ENCODE data around the gene NBPF8.
"Not testable (repeated sequence)": the region's sequence is repeated elsewhere in the genome, so short reads cannot be mapped to it uniquely, and the experiment has no call there.

The NBPF8 gene
- long read RNA-seq, donor 1 = 0 reads
- long read RNA-seq, donor 2 = 0 reads
- long read RNA-seq, donor 3 = 0 reads
- long read RNA-seq, donor 4 = 0 reads
- long read RNA-seq, donor 5 = 0 reads
- long read RNA-seq, donor 6 = 0 reads
- long read RNA-seq, donor 7 = 0 reads
- long read RNA-seq, donor 8 = 0 reads

GRCh38 chr1:120414911-120415480 lies at the start of gene NBPF8:
Gene NBPF8 (plus strand): TSS chr1:120415035. CDS start chr1:120436523, 21,488 bp downstream.
- peak; percentile 78 for DNase-seq

GRCh38 chr1:120367709-120368108 lies 47.1 kb upstream of the NBPF8 start:
- not testable (repeated sequence) for DNase-seq

DNA sequence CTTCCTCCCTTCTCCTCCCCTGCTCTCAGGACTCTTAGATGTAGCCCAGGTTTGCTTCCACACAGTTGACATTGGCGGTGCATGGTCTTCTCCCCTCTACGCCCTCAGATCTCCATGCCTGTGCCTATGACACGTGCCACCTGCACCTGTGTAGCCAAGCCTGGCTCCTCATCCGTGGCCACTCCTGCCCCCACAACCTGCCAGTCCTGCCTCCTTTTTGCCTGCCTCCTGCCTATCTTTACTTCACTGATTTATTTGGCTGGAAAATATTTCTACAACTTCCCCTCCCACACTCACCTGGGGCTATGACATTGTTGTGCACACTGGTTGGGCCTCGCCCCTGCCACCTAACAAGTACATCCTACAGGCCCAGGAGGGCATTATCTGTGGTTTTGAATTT lies 28.2 kb upstream of the NBPF8 start:
- DNase-seq = not testable (repeated sequence)

DNA sequence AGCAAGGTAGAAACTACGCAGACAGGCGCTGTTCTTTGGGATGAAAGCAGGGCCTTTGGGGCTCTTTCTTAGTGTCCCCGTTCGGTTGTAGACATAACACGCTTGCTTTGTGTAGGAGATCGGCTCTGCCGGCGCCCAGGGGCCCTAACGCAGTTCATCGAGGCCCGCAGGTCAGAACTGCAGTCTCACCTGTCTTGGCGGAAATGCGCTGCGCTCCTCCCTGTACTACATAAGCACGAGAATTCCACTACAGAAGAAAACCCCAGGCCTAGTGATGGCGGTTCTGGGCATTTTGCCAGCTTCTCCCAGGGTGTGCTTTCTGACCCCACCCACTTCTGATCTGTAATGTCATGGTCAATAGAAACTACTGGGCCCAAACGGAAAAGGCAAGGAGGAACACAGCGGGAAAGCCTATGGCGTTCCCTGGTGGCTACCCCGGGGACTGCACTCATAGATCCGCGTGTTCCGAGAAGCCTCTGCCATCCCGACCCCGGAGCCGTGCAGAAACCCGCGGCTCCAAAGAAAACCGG lies 26.2 kb upstream of the NBPF8 start:
- peak; percentile 22 for DNase-seq

DNA sequence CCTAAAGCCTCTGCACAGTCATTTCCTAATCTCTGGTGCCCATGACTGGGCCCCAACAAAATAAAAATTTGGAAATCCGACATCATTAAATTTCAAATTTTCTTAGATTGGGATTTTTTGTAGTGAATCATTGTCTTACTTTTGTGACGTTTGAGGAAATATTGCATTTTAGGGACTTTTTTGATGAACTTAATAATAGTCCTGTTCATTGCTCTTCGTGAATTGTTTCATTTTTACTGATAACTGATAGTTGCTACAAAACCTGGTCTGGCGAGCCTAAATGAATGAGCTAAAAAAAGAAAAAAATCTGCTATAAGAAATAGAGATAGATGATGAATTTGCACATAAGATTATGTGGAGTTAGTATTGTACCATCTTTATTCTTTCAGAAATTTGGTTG lies 23.5 kb upstream of the NBPF8 start:
- DNase-seq = not testable (repeated sequence)

- peak; percentile 36 for DNase-seq
Observed at GRCh38 chr1:120393316-120394232, 21.3 kb upstream of the NBPF8 start.

- DNase-seq = not testable (repeated sequence)
Observed at GRCh38 chr1:120405348-120405747, 9.5 kb upstream of the NBPF8 start.

DNA sequence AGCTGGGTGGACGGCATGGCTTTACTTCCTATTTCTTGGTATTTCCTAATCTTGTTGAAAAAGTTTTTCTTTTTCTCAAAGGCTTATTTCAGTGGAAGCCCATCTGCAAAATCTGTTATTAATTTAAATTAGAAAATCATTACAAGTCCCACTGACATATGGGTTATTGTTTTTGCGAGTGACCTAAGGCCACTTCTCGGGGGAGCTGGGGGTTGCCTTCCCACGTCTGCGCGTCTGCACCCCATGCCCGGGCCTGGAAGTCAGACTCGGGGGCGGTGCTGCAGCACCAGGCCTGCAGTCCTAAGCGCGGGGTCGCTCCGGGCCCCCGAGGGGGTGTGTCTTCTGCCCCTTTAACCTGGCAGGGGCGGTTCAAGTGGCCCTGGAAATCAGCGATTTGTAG lies 384 bp upstream of the NBPF8 start:
- DNase-seq = not testable (repeated sequence)

DNA sequence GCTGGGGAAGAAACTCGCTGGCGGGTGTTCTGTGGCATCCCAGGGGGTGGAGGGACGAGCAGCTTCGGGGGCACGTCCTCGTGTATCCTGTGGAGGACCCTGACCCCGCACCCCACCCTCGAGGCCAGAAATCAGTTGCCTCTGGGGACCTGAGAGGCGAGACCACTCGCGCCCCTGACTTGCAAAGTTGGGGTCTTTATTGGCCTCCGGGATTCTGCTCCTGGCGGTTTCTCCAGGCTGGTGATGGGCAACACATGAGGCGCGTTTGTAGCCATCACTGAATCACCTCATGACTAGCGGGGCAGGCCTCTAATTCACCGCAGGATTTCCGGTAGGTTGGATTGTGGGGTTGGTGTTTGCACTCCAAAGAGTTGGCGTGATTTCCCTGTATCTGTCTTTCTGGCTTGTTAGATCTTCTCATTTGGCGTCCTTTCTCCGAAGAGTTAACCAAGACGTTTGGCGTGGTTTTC lies 692 bp downstream of the NBPF8 start:
- peak; percentile 47 for DNase-seq

DNA sequence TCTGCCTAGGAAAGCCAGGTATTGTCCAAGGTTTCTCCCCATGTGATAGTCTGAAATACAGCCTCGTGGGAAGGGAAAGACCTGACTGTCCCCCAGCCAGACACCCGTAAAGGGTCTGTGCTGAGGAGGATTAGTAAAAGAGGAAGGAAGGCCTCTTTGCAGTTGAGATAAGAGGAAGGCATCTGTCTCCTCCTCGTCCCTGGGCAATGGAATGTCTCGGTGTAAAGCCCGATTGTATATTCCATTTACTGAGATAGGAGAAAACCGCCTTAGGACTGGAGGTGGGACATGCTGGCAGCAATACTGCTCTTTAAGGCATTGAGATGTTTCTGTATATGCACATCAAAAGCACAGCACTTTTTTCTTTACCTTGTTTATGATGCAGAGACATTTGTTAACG lies 10.2 kb downstream of the NBPF8 start:
- not testable (repeated sequence) for DNase-seq

GRCh38 chr1:120431626-120432025 lies 16.8 kb downstream of the NBPF8 start:
- not testable (repeated sequence) for DNase-seq

DNA sequence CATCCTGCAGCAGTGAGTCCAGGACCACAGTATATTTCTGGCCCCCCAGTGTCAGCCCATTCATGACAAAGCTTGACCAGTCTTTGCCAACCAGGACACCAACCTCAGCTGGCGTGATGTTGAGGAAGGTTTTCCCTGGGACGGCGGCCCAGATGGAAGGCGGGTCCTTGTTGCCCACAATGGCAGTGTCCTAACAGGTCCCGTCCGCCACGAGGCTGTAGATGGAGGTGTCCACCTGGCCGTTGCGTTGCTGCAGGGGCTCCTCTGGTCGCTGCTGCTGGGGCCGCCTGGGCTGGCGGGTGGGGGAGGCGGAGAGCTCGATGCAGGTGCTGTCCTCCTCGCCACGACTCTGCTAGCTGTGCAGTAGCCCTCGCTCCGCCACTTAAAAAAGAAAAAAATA lies 19.0 kb downstream of the NBPF8 start:
- not testable (repeated sequence) for DNase-seq

DNA sequence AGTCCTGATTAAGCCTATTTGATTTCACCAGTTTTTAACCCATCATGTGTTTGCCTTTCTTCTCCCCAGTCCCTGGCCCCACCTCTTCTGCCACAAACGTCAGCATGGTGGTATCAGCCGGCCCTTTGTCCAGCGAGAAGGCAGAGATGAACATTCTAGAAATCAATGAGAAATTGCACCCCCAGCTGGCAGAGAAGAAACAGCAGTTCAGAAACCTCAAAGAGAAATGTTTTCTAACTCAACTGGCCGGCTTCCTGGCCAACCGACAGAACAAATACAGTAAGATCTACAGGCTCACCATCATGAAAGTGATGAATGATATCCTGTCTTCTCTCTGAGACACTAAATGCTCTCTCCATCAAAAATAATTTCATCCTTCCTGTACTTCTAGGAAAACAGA lies 34.3 kb downstream of the NBPF8 start:
- not testable (repeated sequence) for DNase-seq
